ENCODE measurements around the gene TMEM179. TPM values are rescaled to one million over a fixed set of nuclear protein-coding genes. Genes with fewer than 3 reads are reported as not detected.

The TMEM179 gene
- total and polyA plus RNA-seq, 2 of the 8 experiments (the other 6 are each of a cell fraction or from before 2014, with no cell fraction given), result 2.9 to 4.0 TPM

DNA sequence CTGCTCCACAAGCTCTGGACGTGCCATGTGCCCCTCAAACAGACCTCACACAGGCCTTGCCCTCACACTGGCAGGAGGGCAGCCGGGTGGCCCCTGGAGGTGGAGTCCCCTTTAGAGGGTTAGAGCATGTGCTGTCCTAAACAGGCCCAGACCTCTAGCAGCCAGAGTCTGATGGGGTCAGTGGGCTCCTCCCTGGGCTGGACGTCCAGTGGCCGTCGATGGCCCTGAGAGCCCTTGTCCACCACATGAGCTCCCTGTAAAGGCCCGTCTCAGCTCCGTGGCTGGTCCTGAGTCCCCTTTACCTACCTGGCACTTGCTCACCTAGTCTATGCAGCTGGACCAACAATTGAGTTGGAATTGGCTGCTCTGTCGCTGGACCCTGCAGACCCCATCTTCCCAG, 3.8 kb downstream of the TMEM179 start:
- no peak overlapping the region for H3K23ac ChIP-seq (ENCODE audit: insufficient read length)
- DNase-seq (ENCODE audit: low read depth in 1 of 2, low spot score in 2 of 2), result no peak
- no peak overlapping the region for H2BK20ac ChIP-seq (ENCODE audit: low read length)
- no peaks in the 10 kb centered on the region for H3K79me1 ChIP-seq (ENCODE audit: low read depth, low read length)
- H3K23me2 ChIP-seq (ENCODE audit: low read depth, low read length), result peaks cover 6% of the 10 kb centered on the region; the same call in 1 of the 2 replicates
- no peak overlapping the region for H3K4me3 ChIP-seq (ENCODE audit: extremely low read depth in 1 of 4, insufficient read depth in 2 of 4, low read depth in 3 of 4, low read length in 4 of 4)
- H3K27ac ChIP-seq (ENCODE audit: low read depth, low read length), result no peak overlapping the region
- no peak overlapping the region for H2BK15ac ChIP-seq (ENCODE audit: low read length)
- CTCF ChIA-PET (ENCODE audit: partially characterized antibody), result interaction anchor here (0.6 to 1.6 kb wide), 3 partner anchors 91 to 691 kb away, joined by 3 to 4 read pairs (median 3); no protein-coding TSS in a partner anchor
- no peak overlapping the region for H2BK120ac ChIP-seq (replicated peaks; ENCODE audit: low read depth, low read length)
- H3K4me1 ChIP-seq (replicated peaks in 1 of 4; ENCODE audit: control insufficient read depth in 3 of 4, insufficient read depth in 4 of 4, low read length in 3 of 4), result peaks cover 0 to 9% (median 3%) of the 10 kb centered on the region in 4 experiments; a peak in 4 of 7 replicates
- POLR2A ChIA-PET (ENCODE audit: partially characterized antibody), result interaction anchor here (0.6 kb wide), 1 partner anchor 31 kb away, joined by 3 read pairs; no protein-coding TSS in a partner anchor
- H4K20me1 ChIP-seq (replicated peaks in 1 of 2; ENCODE audit: control insufficient read depth in 1 of 2, insufficient read depth in 2 of 2, low read length in 2 of 2), result no peaks in the 10 kb centered on the region
- H3K4ac ChIP-seq (replicated peaks; ENCODE audit: insufficient read length, low read depth, low read length), result no peak overlapping the region
- no peak overlapping the region for H2BK5ac ChIP-seq (ENCODE audit: low read depth, low read length)
- H3K79me2 ChIP-seq (ENCODE audit: control insufficient read depth in 1 of 2, insufficient read depth in 2 of 2, low read length in 2 of 2), result no peaks in the 10 kb centered on the region
- H4K91ac ChIP-seq (replicated peaks; ENCODE audit: insufficient read length, low read length), result no peak overlapping the region
- no peak overlapping the region for H4K5ac ChIP-seq (ENCODE audit: insufficient read length, low read depth, low read length)
- WGBS, 2 experiments (ENCODE audit: extremely low coverage in 1 of 2, insufficient coverage in 1 of 2, insufficient read length in 1 of 2, insufficient replicate concordance in 2 of 2, low coverage in 1 of 2, low lambda C conversion rate in 2 of 2, missing lambda C conversion rate in 1 of 2), result 88% methylated on average over 8 of the region's 8 CpGs; no CpG with 5 or more reads in 1 of the 2 experiments
- H3K56ac ChIP-seq (replicated peaks; ENCODE audit: insufficient read length, low read depth, low read length), result no peak overlapping the region
- H2BK12ac ChIP-seq (ENCODE audit: low read depth, low read length), result no peak overlapping the region
- H3K36me3 ChIP-seq (ENCODE audit: control insufficient read depth in 2 of 4, insufficient read depth in 4 of 4, low read length in 3 of 4), result no peaks in the 10 kb centered on the region
- no peak overlapping the region for H3K4me2 ChIP-seq (ENCODE audit: insufficient read depth in 1 of 2, low read depth in 2 of 2, low read length in 2 of 2)
- H4K8ac ChIP-seq (ENCODE audit: extremely low read depth, insufficient read depth, low read length), result no peak overlapping the region
- no peaks in the 10 kb centered on the region for H3K9me3 ChIP-seq (ENCODE audit: insufficient read depth in 2 of 2, low read depth in 1 of 2, low read length in 1 of 2)
- H3K27me3 ChIP-seq (replicated peaks in 1 of 4; ENCODE audit: control insufficient read depth in 3 of 4, extremely low read depth in 1 of 4, insufficient read depth in 3 of 4, low read length in 3 of 4), result peaks cover 2 to 21% (median 15%) of the 10 kb centered on the region in 4 experiments
- H3K9ac ChIP-seq (replicated peaks in 1 of 4; ENCODE audit: extremely low read depth in 1 of 4, low read depth in 3 of 4, low read length in 3 of 4), result no peak overlapping the region; a peak in 1 of 7 replicates
- H3K18ac ChIP-seq (ENCODE audit: extremely low read depth, low read length), result no peak overlapping the region
- no peak overlapping the region for H3K14ac ChIP-seq (ENCODE audit: insufficient read length)
- no peak for FAIRE-seq
- H2AFZ ChIP-seq (ENCODE audit: low read length), result no peak overlapping the region
- no peak overlapping the region for H2AK5ac ChIP-seq (ENCODE audit: low read depth, low read length)
- no peak for TF ChIP-seq EZH2 (IDR thresholded peaks at IDR 0.05; ENCODE audit: low read depth, low read length, severe bottlenecking)

Data from H1 (cell line).